ENCODE measurements around the gene ITPK1.

- TF ChIP-seq, protein P1, sequence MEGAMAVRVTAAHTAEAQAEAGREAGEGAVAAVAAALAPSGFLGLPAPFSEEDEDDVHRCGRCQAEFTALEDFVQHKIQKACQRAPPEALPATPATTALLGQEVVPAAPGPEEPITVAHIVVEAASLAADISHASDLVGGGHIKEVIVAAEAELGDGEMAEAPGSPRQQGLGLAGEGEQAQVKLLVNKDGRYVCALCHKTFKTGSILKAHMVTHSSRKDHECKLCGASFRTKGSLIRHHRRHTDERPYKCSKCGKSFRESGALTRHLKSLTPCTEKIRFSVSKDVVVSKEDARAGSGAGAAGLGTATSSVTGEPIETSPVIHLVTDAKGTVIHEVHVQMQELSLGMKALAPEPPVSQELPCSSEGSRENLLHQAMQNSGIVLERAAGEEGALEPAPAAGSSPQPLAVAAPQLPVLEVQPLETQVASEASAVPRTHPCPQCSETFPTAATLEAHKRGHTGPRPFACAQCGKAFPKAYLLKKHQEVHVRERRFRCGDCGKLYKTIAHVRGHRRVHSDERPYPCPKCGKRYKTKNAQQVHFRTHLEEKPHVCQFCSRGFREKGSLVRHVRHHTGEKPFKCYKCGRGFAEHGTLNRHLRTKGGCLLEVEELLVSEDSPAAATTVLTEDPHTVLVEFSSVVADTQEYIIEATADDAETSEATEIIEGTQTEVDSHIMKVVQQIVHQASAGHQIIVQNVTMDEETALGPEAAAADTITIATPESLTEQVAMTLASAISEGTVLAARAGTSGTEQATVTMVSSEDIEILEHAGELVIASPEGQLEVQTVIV (IDR thresholded peaks at IDR 0.05; ENCODE audit: borderline replicate concordance, partially characterized antibody), result no peak
- TF ChIP-seq POLR2AphosphoS5 (IDR thresholded peaks at IDR 0.05; ENCODE audit: low read length) (no peak), RB1 (IDR thresholded peaks at IDR 0.05; ENCODE audit: borderline replicate concordance) (no peak), ZZZ3 (IDR thresholded peaks at IDR 0.05; ENCODE audit: control insufficient read depth, insufficient read length, low read depth) (no peak), JUNB (IDR thresholded peaks at IDR 0.05) (no peak), KDM1A (IDR thresholded peaks at IDR 0.05; ENCODE audit: borderline replicate concordance) (no peak), JUND (IDR thresholded peaks at IDR 0.05; ENCODE audit: low read depth, low read length) (no peak), POLR2A (IDR thresholded peaks at IDR 0.05; ENCODE audit: low read depth, low read length) (no peak)
- TF ChIP-seq, protein P2, sequence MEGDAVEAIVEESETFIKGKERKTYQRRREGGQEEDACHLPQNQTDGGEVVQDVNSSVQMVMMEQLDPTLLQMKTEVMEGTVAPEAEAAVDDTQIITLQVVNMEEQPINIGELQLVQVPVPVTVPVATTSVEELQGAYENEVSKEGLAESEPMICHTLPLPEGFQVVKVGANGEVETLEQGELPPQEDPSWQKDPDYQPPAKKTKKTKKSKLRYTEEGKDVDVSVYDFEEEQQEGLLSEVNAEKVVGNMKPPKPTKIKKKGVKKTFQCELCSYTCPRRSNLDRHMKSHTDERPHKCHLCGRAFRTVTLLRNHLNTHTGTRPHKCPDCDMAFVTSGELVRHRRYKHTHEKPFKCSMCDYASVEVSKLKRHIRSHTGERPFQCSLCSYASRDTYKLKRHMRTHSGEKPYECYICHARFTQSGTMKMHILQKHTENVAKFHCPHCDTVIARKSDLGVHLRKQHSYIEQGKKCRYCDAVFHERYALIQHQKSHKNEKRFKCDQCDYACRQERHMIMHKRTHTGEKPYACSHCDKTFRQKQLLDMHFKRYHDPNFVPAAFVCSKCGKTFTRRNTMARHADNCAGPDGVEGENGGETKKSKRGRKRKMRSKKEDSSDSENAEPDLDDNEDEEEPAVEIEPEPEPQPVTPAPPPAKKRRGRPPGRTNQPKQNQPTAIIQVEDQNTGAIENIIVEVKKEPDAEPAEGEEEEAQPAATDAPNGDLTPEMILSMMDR (IDR thresholded peaks at IDR 0.05 in 2 of 3, conservative IDR thresholded peaks at IDR 0.05 in 1 of 3; ENCODE audit: control insufficient read depth in 2 of 3, extremely low read depth in 1 of 3, insufficient read depth in 1 of 3, low read depth in 3 of 3, low read length in 3 of 3), result no peak
- TF ChIP-seq, protein P3, sequence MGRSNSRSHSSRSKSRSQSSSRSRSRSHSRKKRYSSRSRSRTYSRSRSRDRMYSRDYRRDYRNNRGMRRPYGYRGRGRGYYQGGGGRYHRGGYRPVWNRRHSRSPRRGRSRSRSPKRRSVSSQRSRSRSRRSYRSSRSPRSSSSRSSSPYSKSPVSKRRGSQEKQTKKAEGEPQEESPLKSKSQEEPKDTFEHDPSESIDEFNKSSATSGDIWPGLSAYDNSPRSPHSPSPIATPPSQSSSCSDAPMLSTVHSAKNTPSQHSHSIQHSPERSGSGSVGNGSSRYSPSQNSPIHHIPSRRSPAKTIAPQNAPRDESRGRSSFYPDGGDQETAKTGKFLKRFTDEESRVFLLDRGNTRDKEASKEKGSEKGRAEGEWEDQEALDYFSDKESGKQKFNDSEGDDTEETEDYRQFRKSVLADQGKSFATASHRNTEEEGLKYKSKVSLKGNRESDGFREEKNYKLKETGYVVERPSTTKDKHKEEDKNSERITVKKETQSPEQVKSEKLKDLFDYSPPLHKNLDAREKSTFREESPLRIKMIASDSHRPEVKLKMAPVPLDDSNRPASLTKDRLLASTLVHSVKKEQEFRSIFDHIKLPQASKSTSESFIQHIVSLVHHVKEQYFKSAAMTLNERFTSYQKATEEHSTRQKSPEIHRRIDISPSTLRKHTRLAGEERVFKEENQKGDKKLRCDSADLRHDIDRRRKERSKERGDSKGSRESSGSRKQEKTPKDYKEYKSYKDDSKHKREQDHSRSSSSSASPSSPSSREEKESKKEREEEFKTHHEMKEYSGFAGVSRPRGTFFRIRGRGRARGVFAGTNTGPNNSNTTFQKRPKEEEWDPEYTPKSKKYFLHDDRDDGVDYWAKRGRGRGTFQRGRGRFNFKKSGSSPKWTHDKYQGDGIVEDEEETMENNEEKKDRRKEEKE (IDR thresholded peaks at IDR 0.05), result no peak
- TF ChIP-seq, protein P4, sequence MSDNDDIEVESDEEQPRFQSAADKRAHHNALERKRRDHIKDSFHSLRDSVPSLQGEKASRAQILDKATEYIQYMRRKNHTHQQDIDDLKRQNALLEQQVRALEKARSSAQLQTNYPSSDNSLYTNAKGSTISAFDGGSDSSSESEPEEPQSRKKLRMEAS (IDR thresholded peaks at IDR 0.05; ENCODE audit: low read depth, low read length), result no peak
These were observed 125.0 kb downstream of the ITPK1 start for GRCh38 chr14:92990456-92991430.

Data from GM12878 (cell line).